NCI-H748 treated with DMSO at 0.1 percent for 48 hours (cell line): ENCODE results near the gene ADA.

Experiments used
- DNase-seq: peaks from one replicate; lab custom pipeline; 2025; lab: John Stamatoyannopoulos, UW

ADA gene

GRCh38 chr20:44580581-44581268 is 70.8 kb downstream of the ADA start:
- DNase-seq, result no peak

- no peak for DNase-seq
Measured at GRCh38 chr20:44579313-44580081, 72.0 kb downstream of the ADA start.

- DNase-seq, result no peak
Measured at GRCh38 chr20:44576297-44576696, 75.2 kb downstream of the ADA start.

- no peak for DNase-seq
Measured at GRCh38 chr20:44574372-44574771, 77.1 kb downstream of the ADA start.

- no peak for DNase-seq
Measured at GRCh38 chr20:44573501-44573869, 78.0 kb downstream of the ADA start.

- no peak for DNase-seq
Measured at GRCh38 chr20:44572551-44573500, 78.7 kb downstream of the ADA start.

GRCh38 chr20:44571362-44571988 is 80.0 kb downstream of the ADA start:
- no peak for DNase-seq

GRCh38 chr20:44570367-44570766 is 81.1 kb downstream of the ADA start:
- no peak for DNase-seq
